Epithelial cell of proximal tubule (primary cell): Measurements from ENCODE around the gene SDC3. TPM values are rescaled to one million over a fixed set of nuclear protein-coding genes. Genes with fewer than 3 reads are reported as not detected.

Experiments
- DNase-seq: peaks from one replicate; pipeline ENCODE4 v3.0.0-alpha.2; 2011; ENCODE audit warnings: low read depth
- H3K4me3 ChIP-seq: 2 replicates; pipeline ENCODE4 v1.5.1; 2011; ENCODE audit warnings: low read depth, mild to moderate bottlenecking, low read length
- total RNA-seq: library from RNA; depleted of rRNA; stranded (reverse); fragments of >200 nt; gene quantifications from 2 replicates; pipeline ENCODE4 v1.2.3, GENCODE V29; 2015
- TF ChIP-seq, protein P1 (sequence below): conservative IDR thresholded peaks from 2 replicates; pipeline ENCODE4 v1.5.1; 2012; ENCODE audit warnings: low read depth, mild to moderate bottlenecking, low read length

Gene SDC3
- total RNA-seq, 1 donor from 2014 or later: 25.6 TPM

DNA sequence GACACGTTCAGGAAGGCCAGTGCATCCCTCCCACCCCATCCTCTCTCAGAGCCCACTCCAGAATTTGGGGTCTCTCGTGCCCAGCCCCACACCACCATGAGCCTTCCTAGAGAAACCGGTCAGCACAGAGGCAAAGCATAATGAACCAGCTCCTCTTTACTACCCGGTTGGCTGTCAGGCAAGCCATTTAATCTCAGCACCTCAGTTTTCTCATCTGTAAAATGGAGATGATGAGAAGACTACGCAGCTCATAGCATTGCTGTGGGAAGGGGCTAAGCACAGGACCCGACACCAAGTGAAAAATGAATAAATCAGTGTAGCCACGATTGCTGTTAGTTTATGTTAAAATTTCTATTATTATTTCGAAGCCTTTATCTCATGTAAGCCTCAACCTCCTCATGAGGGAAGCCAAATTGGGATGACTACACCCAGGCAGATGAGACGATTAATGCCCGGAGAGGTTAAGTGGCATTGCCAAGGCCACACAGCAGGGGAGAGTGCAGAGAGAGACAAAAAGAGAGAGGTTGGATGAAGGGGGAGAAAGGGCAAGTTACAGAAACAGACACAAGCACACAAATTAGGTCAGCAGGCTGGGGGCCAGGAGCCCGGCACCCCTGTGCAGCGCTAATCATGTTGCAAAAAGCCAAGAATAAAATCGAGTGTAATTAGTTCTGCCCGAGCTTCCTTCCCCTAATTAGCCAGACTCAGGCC is 25.7 kb downstream of the SDC3 start:
- no peak overlapping the region for H3K4me3 ChIP-seq
- no peak for DNase-seq
- TF ChIP-seq, protein P1, sequence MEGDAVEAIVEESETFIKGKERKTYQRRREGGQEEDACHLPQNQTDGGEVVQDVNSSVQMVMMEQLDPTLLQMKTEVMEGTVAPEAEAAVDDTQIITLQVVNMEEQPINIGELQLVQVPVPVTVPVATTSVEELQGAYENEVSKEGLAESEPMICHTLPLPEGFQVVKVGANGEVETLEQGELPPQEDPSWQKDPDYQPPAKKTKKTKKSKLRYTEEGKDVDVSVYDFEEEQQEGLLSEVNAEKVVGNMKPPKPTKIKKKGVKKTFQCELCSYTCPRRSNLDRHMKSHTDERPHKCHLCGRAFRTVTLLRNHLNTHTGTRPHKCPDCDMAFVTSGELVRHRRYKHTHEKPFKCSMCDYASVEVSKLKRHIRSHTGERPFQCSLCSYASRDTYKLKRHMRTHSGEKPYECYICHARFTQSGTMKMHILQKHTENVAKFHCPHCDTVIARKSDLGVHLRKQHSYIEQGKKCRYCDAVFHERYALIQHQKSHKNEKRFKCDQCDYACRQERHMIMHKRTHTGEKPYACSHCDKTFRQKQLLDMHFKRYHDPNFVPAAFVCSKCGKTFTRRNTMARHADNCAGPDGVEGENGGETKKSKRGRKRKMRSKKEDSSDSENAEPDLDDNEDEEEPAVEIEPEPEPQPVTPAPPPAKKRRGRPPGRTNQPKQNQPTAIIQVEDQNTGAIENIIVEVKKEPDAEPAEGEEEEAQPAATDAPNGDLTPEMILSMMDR: no peak

DNA sequence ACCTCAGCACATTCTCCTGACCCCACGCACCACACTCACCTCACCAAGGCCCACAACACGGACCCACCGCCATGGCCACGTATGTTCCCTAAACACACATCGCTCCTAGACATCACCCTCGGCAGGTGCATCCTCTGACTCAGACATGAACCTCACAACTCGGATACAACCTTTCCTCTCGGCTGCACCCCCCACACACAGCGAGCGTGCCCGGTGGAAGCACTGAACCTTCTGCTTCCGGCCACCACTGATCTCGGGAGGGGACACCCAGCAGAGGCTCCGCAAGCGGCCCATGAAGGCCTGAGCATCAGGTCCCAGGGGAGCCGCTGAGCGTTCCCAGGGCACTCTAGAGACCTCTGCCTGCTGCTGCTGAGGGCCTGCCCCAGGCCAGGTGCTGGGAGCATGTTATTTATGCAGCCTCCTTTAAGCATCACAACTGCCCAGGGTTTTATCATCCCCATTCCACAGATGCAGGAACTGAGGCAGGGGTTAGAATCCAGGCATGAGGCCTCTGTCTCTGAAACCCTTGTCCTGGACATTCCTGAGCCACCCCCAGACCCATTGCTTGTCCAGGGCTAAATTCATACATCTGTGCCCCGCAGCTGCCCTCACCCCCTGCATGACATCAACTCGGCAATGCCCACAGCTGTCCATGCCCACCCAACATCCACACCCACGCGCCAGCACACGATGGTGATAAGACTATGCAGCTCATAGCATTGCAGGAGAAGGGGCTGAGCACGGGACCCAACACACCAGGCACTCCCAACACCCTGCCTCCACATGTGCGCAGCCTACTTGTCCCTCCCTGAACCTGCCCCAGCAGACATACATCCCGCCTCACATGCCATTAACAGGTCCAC is 27.0 kb downstream of the SDC3 start:
- H3K4me3 ChIP-seq: no peak overlapping the region
- TF ChIP-seq, protein P1: no peak
- DNase-seq: no peak

DNA sequence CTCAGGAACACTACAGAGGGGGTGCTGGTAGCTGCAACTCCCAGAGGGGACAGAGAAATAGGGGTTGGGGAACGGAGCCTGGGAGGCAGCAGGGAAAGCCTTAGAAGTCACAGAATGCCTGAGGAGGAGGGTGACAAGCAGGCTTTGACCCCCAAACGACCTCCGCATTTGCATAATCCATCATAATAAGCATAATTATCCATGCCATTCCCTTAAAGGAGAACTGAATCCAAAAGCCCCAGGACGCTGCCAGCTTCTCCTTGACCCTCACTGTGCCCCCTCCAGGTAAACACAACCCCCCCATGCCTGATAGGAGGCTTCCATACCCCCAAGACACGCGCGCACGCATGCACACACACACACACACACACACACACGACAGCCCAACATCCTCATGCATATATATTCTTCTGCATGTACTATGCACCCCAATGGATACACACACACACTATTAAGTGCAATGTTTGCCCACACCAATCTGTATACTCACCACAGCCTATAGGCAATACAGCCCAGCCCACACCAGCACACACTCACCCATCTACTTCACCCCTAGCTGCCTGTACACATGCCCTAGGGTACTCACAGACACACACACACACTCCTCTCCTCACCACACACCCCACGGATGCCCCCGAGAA is 27.8 kb downstream of the SDC3 start:
- TF ChIP-seq, protein P1: no peak
- no peak for DNase-seq
- H3K4me3 ChIP-seq: no peak overlapping the region

GRCh38 chr1:30879940-30880677 is 28.4 kb downstream of the SDC3 start:
- TF ChIP-seq, protein P1: no peak
- no peak for DNase-seq
- no peak overlapping the region for H3K4me3 ChIP-seq

GRCh38 chr1:30879126-30879786 is 29.3 kb downstream of the SDC3 start:
- H3K4me3 ChIP-seq: no peak overlapping the region
- TF ChIP-seq, protein P1: no peak
- no peak for DNase-seq

DNA sequence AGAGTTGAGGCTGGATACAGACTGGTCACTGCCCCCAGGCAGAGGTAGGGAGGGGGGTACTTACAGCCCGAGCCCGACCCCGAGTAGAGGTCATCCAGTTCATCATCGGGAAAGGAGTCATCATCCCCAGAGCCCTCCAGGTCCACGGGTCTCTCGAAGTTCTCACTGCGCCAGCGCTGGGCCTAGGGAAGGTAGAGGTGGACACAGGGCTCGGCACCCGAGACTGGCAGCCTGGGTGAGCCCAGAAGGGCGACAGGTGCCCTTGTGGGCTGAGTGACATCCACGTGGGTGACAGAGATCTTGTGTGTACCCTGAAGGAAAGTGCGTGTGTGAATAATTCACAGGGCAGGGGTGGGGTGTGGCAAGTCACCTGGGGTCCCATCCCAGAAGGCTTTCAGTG is 30.0 kb downstream of the SDC3 start:
- TF ChIP-seq, protein P1: no peak
- DNase-seq: no peak
- no peak overlapping the region for H3K4me3 ChIP-seq
